Coronary artery (tissue), 2 donors: ENCODE data around the gene INKA1.

Experiments
- DNase-seq: peaks from one replicate; pipeline ENCODE4 v3.0.0-alpha.2; 2017; ENCODE audit warnings: low spot score
- H3K27ac ChIP-seq, 2 donors: fragments of 200-600 bp; sonication (generic); one replicate each; pipeline ENCODE4 v1.5.1; 2016 to 2019
- H3K4me3 ChIP-seq: fragments of 200-600 bp; sonication (generic); 2 replicates; pipeline ENCODE4 v1.5.1; 2016; ENCODE audit warnings: mild to moderate bottlenecking, moderate library complexity
- TF ChIP-seq, protein P1 (sequence below): fragments of 200-600 bp; sonication (generic); IDR thresholded peaks from one replicate; pipeline ENCODE4 v1.5.1; 2019; ENCODE audit warnings: antibody characterized with exemption

The INKA1 gene

DNA sequence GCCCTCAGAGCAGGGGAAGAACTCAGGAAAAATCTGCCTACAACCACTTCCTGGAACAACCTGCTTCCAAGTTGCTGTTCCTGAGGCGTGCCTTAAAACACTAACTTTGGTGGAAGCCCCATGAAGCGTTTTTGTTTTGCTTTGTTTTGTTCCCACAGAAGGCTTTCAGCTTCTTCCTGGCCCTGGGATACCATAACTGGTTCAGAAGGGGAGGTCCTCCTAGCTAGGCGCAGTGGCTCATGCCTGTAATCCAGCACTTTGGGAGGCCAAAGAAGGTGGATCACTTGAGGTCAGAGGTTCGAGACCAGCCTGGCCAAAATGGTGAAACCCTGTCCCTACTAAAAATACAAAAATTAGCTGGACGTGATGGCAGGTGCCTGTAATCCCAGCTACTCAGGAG is 15.5 kb upstream of the INKA1 start:
- H3K27ac ChIP-seq: no peak overlapping the region
- TF ChIP-seq, protein P1, sequence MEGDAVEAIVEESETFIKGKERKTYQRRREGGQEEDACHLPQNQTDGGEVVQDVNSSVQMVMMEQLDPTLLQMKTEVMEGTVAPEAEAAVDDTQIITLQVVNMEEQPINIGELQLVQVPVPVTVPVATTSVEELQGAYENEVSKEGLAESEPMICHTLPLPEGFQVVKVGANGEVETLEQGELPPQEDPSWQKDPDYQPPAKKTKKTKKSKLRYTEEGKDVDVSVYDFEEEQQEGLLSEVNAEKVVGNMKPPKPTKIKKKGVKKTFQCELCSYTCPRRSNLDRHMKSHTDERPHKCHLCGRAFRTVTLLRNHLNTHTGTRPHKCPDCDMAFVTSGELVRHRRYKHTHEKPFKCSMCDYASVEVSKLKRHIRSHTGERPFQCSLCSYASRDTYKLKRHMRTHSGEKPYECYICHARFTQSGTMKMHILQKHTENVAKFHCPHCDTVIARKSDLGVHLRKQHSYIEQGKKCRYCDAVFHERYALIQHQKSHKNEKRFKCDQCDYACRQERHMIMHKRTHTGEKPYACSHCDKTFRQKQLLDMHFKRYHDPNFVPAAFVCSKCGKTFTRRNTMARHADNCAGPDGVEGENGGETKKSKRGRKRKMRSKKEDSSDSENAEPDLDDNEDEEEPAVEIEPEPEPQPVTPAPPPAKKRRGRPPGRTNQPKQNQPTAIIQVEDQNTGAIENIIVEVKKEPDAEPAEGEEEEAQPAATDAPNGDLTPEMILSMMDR: no peak
- no peak overlapping the region for H3K4me3 ChIP-seq
- peak; percentile 53 for DNase-seq

DNA sequence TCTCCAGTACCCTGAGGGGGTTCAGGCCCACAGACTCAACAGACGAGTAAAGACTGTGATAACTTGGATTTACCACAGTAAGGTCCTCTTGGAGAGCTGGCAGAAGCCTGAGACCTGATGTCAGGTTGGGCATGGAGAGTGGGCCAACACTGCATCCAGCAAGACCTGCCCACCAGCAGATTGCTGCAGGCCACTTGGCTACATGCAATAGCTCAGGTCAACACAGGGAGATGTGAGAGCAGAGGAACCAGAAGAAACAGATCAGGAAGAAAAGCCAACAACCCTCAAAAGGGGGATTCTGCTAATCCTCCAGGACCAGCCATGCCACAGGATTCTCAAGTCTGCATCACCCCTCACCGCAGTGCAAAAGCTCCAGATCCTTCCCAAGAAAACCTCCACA is 15.0 kb upstream of the INKA1 start:
- Histone ChIP-seq H3K27ac (no peak overlapping the region), H3K4me3 (no peak overlapping the region)
- peak; percentile 54 for DNase-seq
- TF ChIP-seq, protein P1: no peak

DNA sequence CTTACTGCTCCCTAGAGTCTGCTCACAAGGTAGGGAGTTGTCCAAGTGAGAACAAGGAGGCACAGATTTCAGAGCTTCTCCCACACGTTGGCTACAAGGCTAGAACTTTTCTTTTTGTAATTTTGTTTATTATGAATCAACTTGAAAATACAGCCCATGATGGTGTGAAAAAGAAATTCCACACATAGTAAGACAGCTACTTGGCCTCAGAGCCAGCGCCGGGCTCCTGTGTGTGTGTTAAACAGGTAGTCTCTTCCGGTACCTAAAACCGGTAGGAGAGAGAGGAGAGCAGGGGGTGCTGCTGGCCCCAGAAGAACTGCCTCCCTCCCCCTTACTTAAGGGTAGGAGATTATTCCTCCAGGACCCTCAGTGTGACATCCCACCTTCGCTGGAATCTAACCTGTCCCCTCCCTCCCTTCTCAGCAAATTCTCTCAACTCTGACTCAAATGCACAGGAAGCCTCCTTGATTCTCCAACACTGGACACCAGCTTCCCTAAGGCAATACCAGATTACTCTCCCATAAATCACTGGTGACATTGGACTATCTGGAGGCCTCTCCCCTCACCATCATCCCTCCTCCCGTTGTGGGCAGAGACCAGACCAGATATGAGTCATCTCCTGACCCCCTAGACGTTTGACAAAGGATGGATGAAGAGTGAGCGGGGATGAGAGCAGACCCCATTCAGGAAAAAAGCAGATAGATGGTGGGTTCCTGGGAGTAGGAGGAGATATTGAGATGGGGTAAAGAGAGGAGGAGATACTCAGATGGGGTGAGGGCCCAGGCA is 12.2 kb upstream of the INKA1 start:
- Histone ChIP-seq H3K27ac (no peak overlapping the region), H3K4me3 (no peak overlapping the region)
- peak; percentile 45 for DNase-seq
- TF ChIP-seq, protein P1: no peak

DNA sequence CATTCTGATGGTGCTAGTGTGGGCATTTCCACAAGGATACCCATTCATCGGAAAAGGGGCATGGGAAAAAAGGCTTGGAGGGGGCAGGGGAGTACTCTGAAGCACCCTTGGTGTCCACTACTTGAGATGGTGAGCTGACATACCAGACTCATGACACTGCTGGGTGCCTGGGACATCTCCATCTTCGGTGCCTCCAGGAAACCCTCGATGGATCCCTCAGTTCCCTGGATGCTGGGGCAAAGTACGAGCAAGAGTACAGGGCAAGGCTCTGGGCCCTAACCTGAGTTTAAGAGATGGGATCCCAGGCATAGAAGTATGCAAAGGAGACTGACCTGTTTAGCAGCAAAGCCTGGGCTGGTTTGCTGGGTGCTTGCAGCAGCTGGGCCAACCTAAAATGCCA is 11.5 kb upstream of the INKA1 start:
- DNase-seq: peak; percentile 53
- TF ChIP-seq, protein P1: no peak

DNA sequence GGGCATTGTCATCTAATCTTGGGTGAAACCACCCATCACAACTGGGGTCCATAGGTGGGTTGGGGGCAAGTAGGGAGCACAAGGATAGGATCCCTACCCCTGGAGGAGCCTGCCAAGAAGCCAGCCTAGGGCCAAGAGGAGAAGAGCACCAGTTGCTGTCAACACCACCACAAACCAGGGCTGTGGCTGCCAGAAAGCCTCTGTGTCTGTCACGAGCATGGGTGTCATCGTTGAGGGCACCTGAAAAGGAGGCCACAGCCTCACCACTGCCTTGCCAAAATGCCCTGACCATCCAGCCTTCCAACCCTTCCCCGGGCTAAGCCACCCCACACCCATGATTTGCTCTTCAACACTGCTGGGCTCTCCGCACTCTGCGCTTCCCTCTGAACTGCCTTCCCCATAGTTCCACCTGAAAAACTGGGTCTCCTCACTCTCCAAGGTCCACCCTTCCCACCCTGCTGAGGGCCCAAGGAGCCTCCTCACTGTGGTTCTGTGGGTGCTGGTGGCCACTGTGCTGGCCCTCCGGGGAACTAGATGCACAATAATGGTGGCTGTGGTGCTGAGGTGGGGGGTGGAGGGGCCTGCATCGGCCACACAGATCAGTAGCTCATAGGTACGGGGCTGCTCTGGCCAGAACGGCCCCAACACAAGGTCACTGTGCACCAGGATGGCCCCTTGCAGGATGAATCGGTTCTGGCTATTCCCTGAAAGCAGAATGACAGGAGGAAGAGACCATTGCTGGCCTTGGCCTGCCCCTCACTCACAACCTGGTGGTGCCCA is 10.5 kb upstream of the INKA1 start:
- TF ChIP-seq, protein P1: no peak
- peak; percentile 56 for DNase-seq
- no peak overlapping the region for H3K4me3 ChIP-seq
- H3K27ac ChIP-seq: no peak overlapping the region

More for the DNA sequence above, 11.5 kb upstream of the INKA1 start:
- Histone ChIP-seq H3K4me3 (no peak overlapping the region), H3K27ac (no peak overlapping the region)

DNA sequence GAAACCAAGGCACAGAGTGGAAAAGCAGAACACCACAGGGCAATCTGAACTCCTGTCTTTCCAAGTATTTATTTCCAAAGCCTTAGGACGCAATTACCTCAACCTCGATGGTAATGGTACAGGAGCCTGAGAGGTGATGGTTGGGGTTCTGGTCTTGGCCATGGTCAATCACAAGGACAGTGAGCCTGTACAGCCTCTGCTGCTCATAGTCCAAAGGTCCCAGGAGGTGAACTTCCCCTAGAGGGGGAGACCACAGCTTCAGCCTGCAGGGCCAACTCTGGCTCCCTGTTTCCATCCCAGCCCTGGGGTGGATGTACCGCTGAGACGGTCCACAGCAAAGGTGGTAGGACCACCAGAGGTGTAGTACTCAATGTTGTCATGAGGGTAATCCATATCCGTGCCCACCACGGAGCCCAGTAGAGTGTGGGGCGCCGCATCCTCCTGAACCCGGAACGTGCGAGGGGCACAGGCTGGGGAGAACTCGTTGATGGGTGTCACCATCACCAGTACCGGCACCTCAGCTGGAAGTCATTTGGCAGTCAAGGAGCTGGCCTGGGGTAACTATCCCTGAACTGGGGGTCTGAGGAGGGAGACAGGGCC is 9.5 kb upstream of the INKA1 start:
- Histone ChIP-seq H3K4me3 (no peak overlapping the region), H3K27ac (no peak overlapping the region)
- TF ChIP-seq, protein P1: no peak
- no peak for DNase-seq
